ENCODE results near the gene TSPAN16.
A peak's percentile ranks its signal among the peaks of the same experiment; 100 is the strongest.
"Not testable (repeated sequence)": the region's sequence is repeated elsewhere in the genome, so short reads cannot be mapped to it uniquely, and the experiment has no call there.

TSPAN16 gene

DNA sequence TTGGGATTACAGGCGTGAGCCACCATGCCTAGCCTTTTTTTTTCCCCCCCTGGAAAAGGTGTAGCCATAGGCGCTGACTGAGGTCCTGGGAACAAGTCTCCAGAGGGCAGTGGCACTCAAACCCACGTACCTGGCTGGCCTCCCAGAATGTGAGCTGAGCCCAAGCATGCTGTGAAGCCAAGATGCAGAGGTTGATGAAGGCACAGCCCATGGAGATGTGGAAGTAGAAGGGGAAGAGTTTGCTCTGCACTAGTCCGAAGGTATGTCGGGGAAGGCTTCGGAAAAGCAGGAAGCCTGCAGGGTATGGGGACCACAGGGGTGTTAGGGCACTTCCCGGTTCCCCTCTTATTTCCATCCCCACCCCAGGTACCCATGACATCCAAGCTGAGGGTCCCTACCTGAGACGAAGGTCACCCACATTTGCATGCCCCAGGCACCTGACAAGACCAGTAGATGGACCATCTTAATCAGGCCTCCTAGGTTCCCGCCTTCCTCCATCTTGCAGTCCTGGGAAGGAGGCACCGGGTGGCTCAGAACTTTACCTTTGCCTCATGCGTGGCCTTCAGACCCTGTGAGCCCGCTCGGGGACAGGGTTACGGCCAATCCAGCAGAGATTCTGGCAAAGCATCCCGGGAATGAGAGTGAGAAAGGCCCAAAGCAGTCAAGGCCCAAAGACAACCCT is 49.3 kb downstream of the TSPAN16 start:
- peaks cover 2% of the 10 kb centered on the region for H3K36me3 ChIP-seq (ENCODE audit: control insufficient read depth, insufficient read depth, low read length)
- 67 to 68% methylated on average over 13 to 15 of the region's 15 CpGs for WGBS, 2 experiments
- H3K9me3 ChIP-seq (ENCODE audit: control insufficient read depth, low read length), result no peaks in the 10 kb centered on the region
- no peak overlapping the region for H3K27ac ChIP-seq (ENCODE audit: insufficient read depth, low read depth, low read length, poor library complexity, severe bottlenecking)
- H3K4me1 ChIP-seq (ENCODE audit: control insufficient read depth, insufficient read depth, low read length), result peaks cover 5% of the 10 kb centered on the region
- peak overlapping the region; percentile 53 for H3K4me3 ChIP-seq (ENCODE audit: insufficient read depth, low read depth, low read length)
- no peaks in the 10 kb centered on the region for H3K27me3 ChIP-seq (ENCODE audit: control insufficient read depth, insufficient read depth, low read length, poor library complexity, severe bottlenecking)

DNA sequence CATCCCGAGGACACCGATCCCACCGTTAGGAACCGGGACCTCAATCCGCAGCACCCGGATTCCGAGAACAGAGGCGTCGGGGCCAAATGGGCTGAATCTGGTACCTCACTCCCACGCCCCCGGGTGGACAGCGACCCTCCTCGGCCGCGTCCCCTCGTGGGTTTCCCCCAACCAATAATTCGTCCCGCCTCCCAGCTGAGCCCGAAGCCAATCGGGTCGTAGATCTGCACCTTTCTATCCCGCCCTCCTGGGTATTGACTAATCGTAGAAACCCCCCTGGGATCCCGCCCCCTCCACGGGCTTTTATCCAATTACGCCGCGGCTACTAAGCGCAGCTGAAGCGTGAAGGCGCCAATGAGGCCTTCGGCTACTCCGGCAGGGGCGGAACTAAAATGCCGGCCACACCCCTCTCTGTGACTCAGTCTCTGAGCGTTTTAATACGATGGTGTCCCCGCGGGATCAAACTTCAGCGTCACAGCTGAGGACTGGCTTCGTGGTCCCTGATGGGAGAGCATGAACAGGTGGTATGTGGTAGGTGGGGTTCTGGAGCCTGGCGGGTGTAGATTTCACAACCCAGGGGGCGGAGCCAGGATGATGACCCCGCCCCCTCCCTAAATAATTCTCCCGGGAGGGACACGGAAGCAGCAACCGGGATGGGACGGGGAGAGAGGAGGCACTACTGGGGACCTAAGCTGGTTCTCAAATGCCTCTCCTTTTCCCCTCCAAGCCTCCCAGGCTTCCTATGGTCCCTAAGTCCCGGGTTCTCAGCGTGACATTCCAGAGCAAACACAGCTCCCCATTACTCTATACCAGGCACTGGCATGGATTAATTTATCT is 50.4 kb downstream of the TSPAN16 start, which contains the start of the genes CCDC159 and TMEM205:
CCDC159 (plus strand) TSS at position 416 of the 837 bp plus-strand sequence; CDS start at position 504, 88 bp downstream.
TMEM205 (minus strand) TSS at position 165 of the 837 bp plus-strand sequence. CDS start 649 bp downstream, outside the sequence.
- H3K27ac ChIP-seq (ENCODE audit: insufficient read depth, low read depth, low read length, poor library complexity, severe bottlenecking), result no peak within 1 kb of the TSS
- H3K9me3 ChIP-seq (ENCODE audit: control insufficient read depth, low read length), result no peaks in the 10 kb centered on the region
- peaks cover 2% of the 10 kb centered on the region for H3K36me3 ChIP-seq (ENCODE audit: control insufficient read depth, insufficient read depth, low read length)
- 0% methylated on average over 50 of the region's 50 CpGs for WGBS, 2 experiments
- H3K27me3 ChIP-seq (ENCODE audit: control insufficient read depth, insufficient read depth, low read length, poor library complexity, severe bottlenecking), result no peaks in the 10 kb centered on the region
- H3K4me1 ChIP-seq (ENCODE audit: control insufficient read depth, insufficient read depth, low read length), result peaks cover 5% of the 10 kb centered on the region
- peak within 1 kb of the TSS; percentile 53 for H3K4me3 ChIP-seq (ENCODE audit: insufficient read depth, low read depth, low read length)

DNA sequence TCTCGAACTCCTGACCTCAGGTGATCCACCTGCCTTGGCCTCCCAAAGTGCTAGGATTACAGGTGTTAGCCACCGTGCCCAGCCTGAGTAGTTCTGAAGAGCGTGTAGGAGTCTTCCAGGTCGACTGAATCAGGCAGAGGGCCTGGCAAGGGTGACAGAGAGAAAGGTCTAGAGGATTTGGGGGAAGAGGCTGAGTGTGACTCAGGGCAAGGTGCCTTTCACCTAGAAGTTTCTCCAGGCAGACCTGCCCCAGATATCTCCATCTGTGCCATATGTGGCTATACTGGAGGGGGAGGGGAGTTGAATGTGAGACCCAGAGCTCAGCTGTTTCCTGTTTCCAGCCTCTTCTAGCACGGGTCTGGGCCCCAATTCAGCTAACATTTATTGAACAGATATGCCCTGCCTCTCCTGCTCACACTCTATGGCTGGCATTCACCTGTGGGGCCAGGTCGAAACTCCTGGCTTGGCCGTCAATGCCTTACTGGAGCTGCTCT is 51.6 kb downstream of the TSPAN16 start:
- Histone ChIP-seq H3K9me3 (ENCODE audit: control insufficient read depth, low read length) (no peaks in the 10 kb centered on the region), H3K4me1 (ENCODE audit: control insufficient read depth, insufficient read depth, low read length) (peaks cover 5% of the 10 kb centered on the region), H3K36me3 (ENCODE audit: control insufficient read depth, insufficient read depth, low read length) (no peaks in the 10 kb centered on the region), H3K4me3 (ENCODE audit: insufficient read depth, low read depth, low read length) (no peak overlapping the region), H3K27ac (ENCODE audit: insufficient read depth, low read depth, low read length, poor library complexity, severe bottlenecking) (no peak overlapping the region), H3K27me3 (ENCODE audit: control insufficient read depth, insufficient read depth, low read length, poor library complexity, severe bottlenecking) (no peaks in the 10 kb centered on the region)
- 82 to 88% methylated on average over 7 of the region's 7 CpGs for whole genome bisulfite sequencing, 2 experiments

DNA sequence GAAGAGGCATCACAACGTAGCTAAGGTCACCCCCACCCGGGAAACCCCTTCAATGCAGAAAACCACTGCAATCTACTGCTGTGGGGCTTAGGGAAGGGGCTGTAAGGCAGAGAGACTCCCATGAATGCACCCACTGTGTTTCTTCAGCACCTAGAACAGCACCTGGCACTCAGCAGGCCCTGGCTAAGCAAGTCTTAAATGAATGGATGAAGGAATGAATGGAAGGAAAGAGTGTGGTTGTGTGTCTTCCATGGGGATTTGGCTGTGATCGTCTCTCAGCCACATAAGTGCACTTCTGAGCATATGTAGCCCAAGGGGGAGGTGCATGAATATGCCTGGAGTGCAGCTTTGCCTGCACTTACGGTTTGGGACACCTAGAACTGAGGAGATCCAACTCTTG is 53.2 kb downstream of the TSPAN16 start:
- 80 to 94% methylated on average over 4 of the region's 4 CpGs for WGBS, 2 experiments
- Histone ChIP-seq H3K4me3 (ENCODE audit: insufficient read depth, low read depth, low read length) (no peak overlapping the region), H3K27me3 (ENCODE audit: control insufficient read depth, insufficient read depth, low read length, poor library complexity, severe bottlenecking) (no peaks in the 10 kb centered on the region), H3K4me1 (ENCODE audit: control insufficient read depth, insufficient read depth, low read length) (peaks cover 5% of the 10 kb centered on the region), H3K36me3 (ENCODE audit: control insufficient read depth, insufficient read depth, low read length) (no peaks in the 10 kb centered on the region), H3K9me3 (ENCODE audit: control insufficient read depth, low read length) (no peaks in the 10 kb centered on the region), H3K27ac (ENCODE audit: insufficient read depth, low read depth, low read length, poor library complexity, severe bottlenecking) (no peak overlapping the region)

DNA sequence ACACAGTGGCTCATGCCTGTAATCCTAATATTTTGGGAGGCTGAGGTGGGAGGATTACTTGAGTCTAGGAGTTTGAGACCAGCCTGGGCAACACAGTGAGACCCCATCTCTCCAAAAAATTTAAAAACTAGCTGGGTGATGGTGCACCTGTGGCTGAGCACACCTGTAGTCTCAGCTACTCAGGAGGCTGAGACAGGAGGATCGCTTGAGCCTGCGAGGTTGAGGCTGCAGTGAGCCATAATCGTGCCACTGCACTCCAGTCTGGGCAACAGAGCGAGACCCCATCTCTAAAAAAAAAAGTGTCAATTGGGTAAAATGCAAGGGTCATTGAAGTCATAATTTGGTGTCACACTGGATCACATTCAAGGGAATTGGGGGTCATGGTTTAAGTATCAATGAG is 58.1 kb downstream of the TSPAN16 start:
- not testable (repeated sequence) for H3K9me3 ChIP-seq (ENCODE audit: control insufficient read depth, low read length); H3K4me3 ChIP-seq (ENCODE audit: insufficient read depth, low read depth, low read length); H3K27ac ChIP-seq (ENCODE audit: insufficient read depth, low read depth, low read length, poor library complexity, severe bottlenecking); H3K4me1 ChIP-seq (ENCODE audit: control insufficient read depth, insufficient read depth, low read length); H3K36me3 ChIP-seq (ENCODE audit: control insufficient read depth, insufficient read depth, low read length)
- 94 to 95% methylated on average over 4 of the region's 4 CpGs for WGBS, 2 experiments
- peaks cover 10% of the 10 kb centered on the region for H3K27me3 ChIP-seq (ENCODE audit: control insufficient read depth, insufficient read depth, low read length, poor library complexity, severe bottlenecking)

DNA sequence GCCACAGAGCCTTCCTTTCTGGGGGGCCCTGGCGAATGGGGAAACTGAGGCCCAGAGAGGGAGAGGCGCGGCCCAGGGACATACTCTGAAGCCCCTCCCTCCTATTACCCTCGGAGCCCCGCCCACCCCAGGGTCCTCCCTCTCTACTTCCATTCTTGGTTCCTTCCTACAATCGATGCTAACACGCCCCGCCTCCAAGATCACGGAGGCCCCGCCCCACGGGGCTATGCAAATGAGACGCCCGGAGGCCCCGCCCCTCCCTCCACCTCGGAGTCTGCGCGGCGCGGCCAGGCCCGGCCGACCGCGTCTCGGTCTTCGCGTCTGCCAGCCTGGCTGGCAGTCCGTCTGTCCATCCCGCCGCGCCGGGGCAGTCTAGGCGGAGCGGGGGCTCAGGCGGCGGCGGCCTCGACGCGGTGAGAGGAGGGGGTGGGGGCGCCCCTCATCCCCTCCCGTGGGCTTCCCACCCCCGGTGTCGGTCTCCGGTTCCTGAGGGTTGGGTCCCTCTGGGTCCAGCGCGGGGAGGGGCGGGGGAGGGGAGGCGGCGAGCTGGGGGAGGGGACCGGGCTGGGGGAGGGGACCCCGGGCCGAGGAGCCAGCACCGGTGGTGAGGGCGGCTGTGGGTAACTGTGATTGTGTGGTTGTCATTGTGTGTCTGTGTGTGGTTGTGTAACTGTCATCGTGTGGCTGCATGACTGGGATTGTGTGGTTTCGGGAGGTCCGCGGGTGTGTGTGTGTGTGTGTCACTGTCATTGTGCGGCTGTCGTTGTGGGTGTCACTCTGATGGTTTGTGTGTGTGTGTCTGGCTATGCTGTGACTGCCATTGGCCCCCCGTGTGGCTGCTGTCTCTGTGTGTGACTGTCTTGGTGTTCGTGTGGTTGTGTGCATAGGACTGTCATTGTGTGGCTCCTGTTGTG is 59.5 kb downstream of the TSPAN16 start, which contains the start of gene PLPPR2:
PLPPR2 (plus strand) TSS at position 273 of the 914 bp plus-strand sequence. CDS start 2,242 bp downstream, outside the sequence.
- H3K4me3 ChIP-seq (ENCODE audit: insufficient read depth, low read depth, low read length), result peak within 1 kb of the TSS; percentile 32
- no peaks in the 10 kb centered on the region for H3K36me3 ChIP-seq (ENCODE audit: control insufficient read depth, insufficient read depth, low read length)
- H3K27ac ChIP-seq (ENCODE audit: insufficient read depth, low read depth, low read length, poor library complexity, severe bottlenecking), result no peak within 1 kb of the TSS
- H3K4me1 ChIP-seq (ENCODE audit: control insufficient read depth, insufficient read depth, low read length), result no peaks in the 10 kb centered on the region
- H3K27me3 ChIP-seq (ENCODE audit: control insufficient read depth, insufficient read depth, low read length, poor library complexity, severe bottlenecking), result peaks cover 11% of the 10 kb centered on the region
- WGBS, 2 experiments, result 9% methylated on average over 62 of the region's 62 CpGs
- H3K9me3 ChIP-seq (ENCODE audit: control insufficient read depth, low read length), result no peaks in the 10 kb centered on the region

DNA sequence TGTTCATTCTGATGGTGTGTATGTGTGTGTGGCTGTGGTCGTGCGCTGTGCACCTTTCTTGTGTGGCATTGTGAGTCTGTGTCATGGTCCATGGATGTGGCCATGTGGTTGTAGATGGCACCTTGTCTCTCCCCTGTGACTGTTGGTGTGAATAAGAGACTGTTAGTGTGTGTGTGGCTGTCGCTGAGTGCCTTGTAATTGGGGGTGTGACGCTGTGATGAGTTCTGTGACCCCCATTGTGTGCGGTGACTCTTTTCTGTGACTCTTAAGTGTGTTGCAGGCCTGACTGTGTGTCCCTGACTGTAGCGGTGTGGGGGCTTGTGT is 60.1 kb downstream of the TSPAN16 start:
- Histone ChIP-seq H3K4me3 (ENCODE audit: insufficient read depth, low read depth, low read length) (no peak overlapping the region), H3K27ac (ENCODE audit: insufficient read depth, low read depth, low read length, poor library complexity, severe bottlenecking) (no peak overlapping the region), H3K9me3 (ENCODE audit: control insufficient read depth, low read length) (no peaks in the 10 kb centered on the region), H3K4me1 (ENCODE audit: control insufficient read depth, insufficient read depth, low read length) (no peaks in the 10 kb centered on the region), H3K27me3 (ENCODE audit: control insufficient read depth, insufficient read depth, low read length, poor library complexity, severe bottlenecking) (peaks cover 17% of the 10 kb centered on the region), H3K36me3 (ENCODE audit: control insufficient read depth, insufficient read depth, low read length) (no peaks in the 10 kb centered on the region)
- WGBS, 2 experiments, result 82 to 85% methylated on average over 6 of the region's 6 CpGs

DNA sequence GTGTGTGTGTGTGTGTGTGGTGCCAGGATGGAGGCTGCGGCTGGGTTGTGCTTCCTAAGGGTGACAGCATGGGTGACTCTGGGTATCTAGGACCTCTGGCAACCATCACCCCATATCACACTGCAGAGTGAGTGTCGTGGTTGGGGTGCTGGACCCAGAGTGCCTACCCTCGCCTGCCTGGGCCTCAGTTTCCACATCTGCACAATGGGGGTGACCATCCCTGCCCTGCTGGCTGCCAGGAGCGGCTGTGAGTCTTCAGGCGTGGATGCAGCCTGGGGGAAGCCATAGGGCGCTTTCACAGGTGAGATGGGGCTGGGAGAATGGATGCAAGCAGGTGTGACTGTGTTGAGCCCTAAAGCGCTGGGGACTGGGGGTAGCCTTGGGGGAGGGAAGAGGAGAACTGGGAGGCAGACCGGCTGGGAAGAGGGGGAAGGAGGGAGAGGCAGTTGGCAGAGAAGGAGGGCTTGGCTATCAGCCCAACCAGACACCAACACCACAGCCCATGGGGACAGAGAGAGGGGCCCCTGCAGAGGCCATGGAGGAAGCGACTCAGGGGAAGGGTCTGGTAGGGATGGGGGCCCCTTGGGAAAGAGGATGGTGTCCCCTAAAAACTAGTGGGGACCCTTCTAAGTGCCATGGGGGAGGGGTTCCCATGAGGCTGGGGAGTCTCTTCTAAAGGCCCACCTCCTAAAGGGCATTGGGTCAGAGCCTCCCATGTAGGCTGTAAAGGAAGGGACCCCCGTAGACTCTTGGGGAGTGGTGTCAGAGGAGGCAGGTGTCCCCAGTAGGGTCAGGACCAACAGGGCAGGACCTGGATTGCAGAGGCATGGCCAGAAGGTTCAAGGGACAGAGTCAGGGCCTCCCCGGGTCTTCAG is 61.0 kb downstream of the TSPAN16 start:
- H3K27ac ChIP-seq (ENCODE audit: insufficient read depth, low read depth, low read length, poor library complexity, severe bottlenecking), result no peak overlapping the region
- H3K4me3 ChIP-seq (ENCODE audit: insufficient read depth, low read depth, low read length), result no peak overlapping the region
- H3K4me1 ChIP-seq (ENCODE audit: control insufficient read depth, insufficient read depth, low read length), result peaks cover 3% of the 10 kb centered on the region
- no peaks in the 10 kb centered on the region for H3K9me3 ChIP-seq (ENCODE audit: control insufficient read depth, low read length)
- no peaks in the 10 kb centered on the region for H3K36me3 ChIP-seq (ENCODE audit: control insufficient read depth, insufficient read depth, low read length)
- WGBS, 2 experiments, result 83% methylated on average over 10 to 11 of the region's 11 CpGs
- H3K27me3 ChIP-seq (ENCODE audit: control insufficient read depth, insufficient read depth, low read length, poor library complexity, severe bottlenecking), result peaks cover 21% of the 10 kb centered on the region

DNA sequence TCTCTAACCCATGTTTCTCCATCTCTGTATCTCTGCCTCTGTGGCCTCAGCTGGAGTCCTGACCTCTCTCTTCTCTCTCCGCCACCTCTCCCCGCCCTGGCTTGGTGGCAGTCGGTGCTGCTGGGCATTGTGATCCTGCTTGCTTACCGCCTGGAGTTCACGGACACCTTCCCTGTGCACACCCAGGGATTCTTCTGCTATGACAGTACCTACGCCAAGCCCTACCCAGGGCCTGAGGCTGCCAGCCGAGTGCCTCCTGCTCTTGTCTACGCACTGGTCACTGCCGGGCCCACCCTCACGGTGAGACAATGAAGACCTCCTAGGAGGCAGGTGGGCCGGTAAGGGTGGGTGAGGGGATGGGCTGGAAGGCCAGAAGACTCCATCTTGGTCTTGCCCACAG is 63.5 kb downstream of the TSPAN16 start:
- Histone ChIP-seq H3K9me3 (ENCODE audit: control insufficient read depth, low read length) (no peaks in the 10 kb centered on the region), H3K36me3 (ENCODE audit: control insufficient read depth, insufficient read depth, low read length) (no peaks in the 10 kb centered on the region), H3K4me1 (ENCODE audit: control insufficient read depth, insufficient read depth, low read length) (peaks cover 6% of the 10 kb centered on the region), H3K27me3 (ENCODE audit: control insufficient read depth, insufficient read depth, low read length, poor library complexity, severe bottlenecking) (peaks cover 21% of the 10 kb centered on the region), H3K27ac (ENCODE audit: insufficient read depth, low read depth, low read length, poor library complexity, severe bottlenecking) (no peak overlapping the region), H3K4me3 (ENCODE audit: insufficient read depth, low read depth, low read length) (no peak overlapping the region)
- WGBS, 2 experiments, result 86 to 89% methylated on average over 11 of the region's 11 CpGs

Measured in ectodermal cell (in vitro differentiated cells).